G401.6 (cell line): Measurements from ENCODE around the gene LMOD2.

Source experiments
- FAIRE-seq: peaks from 2 replicates; lab custom pipeline; 2012; peaks lifted over from hg19 to GRCh38; lab: Jason Lieb, UNC

The LMOD2 gene

GRCh38 chr7:123673752-123674398 is 18.2 kb downstream of the LMOD2 start:
- no peak for FAIRE-seq

- FAIRE-seq: no peak
Measured at GRCh38 chr7:123674399-123675180, 18.9 kb downstream of the LMOD2 start.

- no peak for FAIRE-seq
Measured at GRCh38 chr7:123675181-123675473, 19.5 kb downstream of the LMOD2 start.

- no peak for FAIRE-seq
Measured at GRCh38 chr7:123677061-123677715, 21.5 kb downstream of the LMOD2 start.

GRCh38 chr7:123679614-123680013 is 23.9 kb downstream of the LMOD2 start:
- FAIRE-seq: no peak

GRCh38 chr7:123680580-123680979 is 24.9 kb downstream of the LMOD2 start:
- FAIRE-seq: no peak

GRCh38 chr7:123681561-123681960 is 25.9 kb downstream of the LMOD2 start:
- no peak for FAIRE-seq

GRCh38 chr7:123682690-123683089 is 27.0 kb downstream of the LMOD2 start:
- peak; percentile 95 for FAIRE-seq

- no peak for FAIRE-seq
Measured at GRCh38 chr7:123687161-123687560, 31.5 kb downstream of the LMOD2 start.

- FAIRE-seq: no peak
Measured at GRCh38 chr7:123687727-123688126, 32.1 kb downstream of the LMOD2 start.

GRCh38 chr7:123689250-123689649 is 33.6 kb downstream of the LMOD2 start:
- peak; percentile 60 for FAIRE-seq

GRCh38 chr7:123690550-123690949 is 34.9 kb downstream of the LMOD2 start:
- no peak for FAIRE-seq

GRCh38 chr7:123692471-123692877 is 36.8 kb downstream of the LMOD2 start:
- FAIRE-seq: no peak

- FAIRE-seq: peak; percentile 15
Measured at GRCh38 chr7:123695944-123696677, 40.4 kb downstream of the LMOD2 start.

GRCh38 chr7:123705211-123705901 is 49.7 kb downstream of the LMOD2 start:
- FAIRE-seq: no peak

GRCh38 chr7:123709525-123709924 is 53.9 kb downstream of the LMOD2 start:
- no peak for FAIRE-seq

- no peak for FAIRE-seq
Measured at GRCh38 chr7:123710683-123711082, 55.0 kb downstream of the LMOD2 start.

- FAIRE-seq: peak; percentile 61
Measured at GRCh38 chr7:123711832-123712293, 56.2 kb downstream of the LMOD2 start.

GRCh38 chr7:123712619-123713018 is 57.0 kb downstream of the LMOD2 start:
- no peak for FAIRE-seq
